ENCODE data around the gene CTXND2. TPM values are rescaled to one million over a fixed set of nuclear protein-coding genes. Genes with fewer than 3 reads are reported as not detected.

The CTXND2 gene
- total RNA-seq, 1 experiment from 2014 or later: not detected

DNA sequence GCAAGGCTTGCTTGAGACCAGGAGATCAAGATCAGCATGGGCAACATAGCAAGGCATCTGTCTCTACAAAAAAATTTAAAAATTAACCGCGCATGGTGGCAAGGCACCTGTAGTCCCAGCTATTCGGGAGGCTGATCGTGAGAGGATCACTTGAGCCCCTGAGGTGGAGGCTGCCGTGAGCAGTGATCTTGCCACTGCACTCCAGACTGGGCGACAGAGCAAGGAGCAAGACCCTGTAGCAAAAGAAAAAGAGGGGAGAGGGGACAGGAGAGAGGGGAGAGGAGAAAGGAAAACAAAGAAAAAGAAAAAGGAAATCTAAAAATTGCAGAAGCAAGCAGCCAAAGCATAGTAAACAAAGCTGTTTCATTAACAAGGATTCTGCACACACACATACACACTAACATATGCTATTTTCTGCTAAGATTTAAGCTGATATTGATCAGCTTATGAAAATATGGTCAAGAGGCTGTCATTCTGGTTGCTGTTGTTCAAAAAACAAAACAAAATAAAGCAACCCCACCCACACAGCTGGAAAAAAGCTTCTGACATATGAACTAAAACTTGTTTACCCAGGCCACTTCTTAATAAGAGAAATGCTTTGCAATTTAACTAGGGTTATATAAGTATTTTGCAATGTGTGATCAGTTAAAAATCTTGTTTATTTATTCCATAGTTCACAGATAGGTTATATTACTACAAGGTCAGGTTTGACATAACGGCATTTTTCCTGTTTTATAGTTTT lies 12.3 kb upstream of the CTXND2 start:
- intact Hi-C loops (cut with micrococcal nuclease): no loop called here

More for the DNA sequence above, 12.3 kb upstream of the CTXND2 start:
- Histone ChIP-seq H3K27me3 (ENCODE audit: insufficient read depth, low read length) (no peaks in the 10 kb centered on the region), H3K9ac (ENCODE audit: low read length) (no peak overlapping the region), H3K79me2 (ENCODE audit: insufficient read depth, low read length) (peaks cover 36% of the 10 kb centered on the region), H2AFZ (ENCODE audit: low read depth, low read length, poor library complexity, severe bottlenecking) (no peak overlapping the region), H3K27ac (ENCODE audit: low read depth, low read length) (no peak overlapping the region), H3K4me1 (ENCODE audit: control insufficient read depth in 1 of 2, insufficient read depth in 2 of 2, low read length in 2 of 2) (peaks cover 11 to 22% of the 10 kb centered on the region in 2 experiments; a peak in 3 of 4 replicates), H3K4me2 (ENCODE audit: low read length) (peak overlapping the region; percentile 87), H3K4me3 (replicated peaks in 1 of 2; ENCODE audit: low read depth in 1 of 2, low read length in 2 of 2) (no peak overlapping the region), H3K9me3 (ENCODE audit: control insufficient read depth in 1 of 2, insufficient read depth in 1 of 2, low read depth in 1 of 2, low read length in 2 of 2) (no peaks in the 10 kb centered on the region), H4K20me1 (ENCODE audit: insufficient read depth) (no peaks in the 10 kb centered on the region), H3K36me3 (ENCODE audit: control insufficient read depth in 1 of 2, insufficient read depth in 2 of 2, low read length in 2 of 2) (no peaks in the 10 kb centered on the region), H3K9me2 (ENCODE audit: insufficient read depth) (no peaks in the 10 kb centered on the region)
- no TSS peak for BruUV-seq (replicated peaks)
- DNase-seq (ENCODE audit: low read depth, low spot score) (no peak), ATAC-seq (no peak)
- RAD21 ChIA-PET (ENCODE audit: low non-redundant PET in 1 of 2, low total read pairs in 2 of 2, uncharacterized antibody in 2 of 2, unreplicated experiment in 2 of 2): no interaction called here
- CTCF ChIA-PET: interaction anchor here (1.0 kb wide), 1 partner anchor 48 kb away, joined by 3 read pairs; no protein-coding TSS in a partner anchor
- TF ChIP-seq, protein P1, sequence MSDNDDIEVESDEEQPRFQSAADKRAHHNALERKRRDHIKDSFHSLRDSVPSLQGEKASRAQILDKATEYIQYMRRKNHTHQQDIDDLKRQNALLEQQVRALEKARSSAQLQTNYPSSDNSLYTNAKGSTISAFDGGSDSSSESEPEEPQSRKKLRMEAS (IDR thresholded peaks at IDR 0.05): no peak
- TF ChIP-seq ZFX (IDR thresholded peaks at IDR 0.05) (no peak), FOSL1 (IDR thresholded peaks at IDR 0.05; ENCODE audit: low read depth) (no peak), SIN3A (IDR thresholded peaks at IDR 0.05; ENCODE audit: low read depth) (no peak), EZH2 (IDR thresholded peaks at IDR 0.05) (no peak), POLR2AphosphoS5 (IDR thresholded peaks at IDR 0.05; ENCODE audit: low read depth, low read length) (no peak), TCF7L2 (IDR thresholded peaks at IDR 0.05; ENCODE audit: borderline replicate concordance, extremely low read depth, insufficient read depth, insufficient read length) (no peak), ELF1 (IDR thresholded peaks at IDR 0.05; ENCODE audit: borderline replicate concordance, low read depth) (no peak), SRF (IDR thresholded peaks at IDR 0.05; ENCODE audit: low read depth) (no peak), JUND (IDR thresholded peaks at IDR 0.05) (no peak), ZNF274 (IDR thresholded peaks at IDR 0.05; ENCODE audit: low read depth, low read length) (no peak), ATF3 (IDR thresholded peaks at IDR 0.05) (no peak), CTCF (IDR thresholded peaks at IDR 0.05 in 2 of 3, conservative IDR thresholded peaks at IDR 0.05 in 1 of 3; ENCODE audit: borderline replicate concordance in 1 of 3, insufficient read depth in 1 of 3, low read depth in 2 of 3, low read length in 2 of 3) (no peak), RAD21 (IDR thresholded peaks at IDR 0.05; ENCODE audit: low read depth) (no peak), EZH2phosphoT487 (IDR thresholded peaks at IDR 0.05; ENCODE audit: borderline replicate concordance) (no peak), CBX3 (IDR thresholded peaks at IDR 0.05; ENCODE audit: low read depth) (no peak)
- POLR2A ChIA-PET: no interaction called here
